TTC549 (cell line): Measurements from ENCODE around the gene KANSL3.
"Not testable (repeated sequence)": the region's sequence is repeated elsewhere in the genome, so short reads cannot be mapped to it uniquely, and the experiment has no call there.

Experiments
- FAIRE-seq: peaks from 2 replicates; lab custom pipeline; 2012; peaks lifted over from hg19 to GRCh38; lab: Jason Lieb, UNC

The KANSL3 gene

GRCh38 chr2:96654791-96655190 is 16.7 kb upstream of the KANSL3 start:
- not testable (repeated sequence) for FAIRE-seq

GRCh38 chr2:96651793-96652192 is 13.7 kb upstream of the KANSL3 start:
- no peak for FAIRE-seq

GRCh38 chr2:96649342-96649741 is 11.2 kb upstream of the KANSL3 start:
- no peak for FAIRE-seq

- no peak for FAIRE-seq
Observed at GRCh38 chr2:96648306-96648930, 10.3 kb upstream of the KANSL3 start.

- no peak for FAIRE-seq
Observed at GRCh38 chr2:96647681-96648080, 9.6 kb upstream of the KANSL3 start.

- no peak for FAIRE-seq
Observed at GRCh38 chr2:96642564-96643360, 4.7 kb upstream of the KANSL3 start, which contains the start of gene FER1L5. Gene FER1L5, plus strand, starts transcription at chr2:96642764. Its CDS starts 73 bp downstream, at chr2:96642837.

GRCh38 chr2:96637385-96638143 is 548 bp downstream of the KANSL3 start:
- FAIRE-seq, result no peak

- FAIRE-seq, result no peak
Observed at GRCh38 chr2:96636551-96637171, 1.5 kb downstream of the KANSL3 start.

- FAIRE-seq, result no peak
Observed at GRCh38 chr2:96633641-96634040, 4.5 kb downstream of the KANSL3 start.

GRCh38 chr2:96631804-96632435 is 6.2 kb downstream of the KANSL3 start:
- FAIRE-seq, result no peak

GRCh38 chr2:96626553-96626942 is 11.6 kb downstream of the KANSL3 start:
- no peak for FAIRE-seq

- FAIRE-seq, result no peak
Observed at GRCh38 chr2:96625571-96626552, 12.2 kb downstream of the KANSL3 start.

- FAIRE-seq, result no peak
Observed at GRCh38 chr2:96623116-96623515, 15.0 kb downstream of the KANSL3 start.

GRCh38 chr2:96622544-96622943 is 15.6 kb downstream of the KANSL3 start:
- no peak for FAIRE-seq

GRCh38 chr2:96618596-96619283 is 19.4 kb downstream of the KANSL3 start:
- FAIRE-seq, result no peak

GRCh38 chr2:96617012-96617411 is 21.1 kb downstream of the KANSL3 start:
- FAIRE-seq, result no peak

GRCh38 chr2:96616535-96616934 is 21.6 kb downstream of the KANSL3 start:
- FAIRE-seq, result no peak

GRCh38 chr2:96616128-96616527 is 22.0 kb downstream of the KANSL3 start:
- no peak for FAIRE-seq

GRCh38 chr2:96608469-96609455 is 29.4 kb downstream of the KANSL3 start:
- no peak for FAIRE-seq
